Ascending aorta (tissue), 2 donors: ENCODE results near the gene ITK. TPM values are rescaled to one million over a fixed set of nuclear protein-coding genes. Genes with fewer than 3 reads are reported as not detected.

Source experiments
- DNase-seq, 2 donors: peaks; one replicate each; pipeline ENCODE4 v3.0.0-alpha.2; 2019; ENCODE audit warnings: low spot score in 2 of 2
- H3K27ac ChIP-seq, 2 donors: fragments of 200-600 bp; sonication (generic); one replicate each; pipeline ENCODE4 v1.5.1; 2016 to 2017; ENCODE audit warnings: mild to moderate bottlenecking in 1 of 2
- H3K27me3 ChIP-seq: fragments of 200-600 bp; sonication (generic); one replicate; pipeline ENCODE4 v1.5.1; 2017
- H3K36me3 ChIP-seq, 2 donors: fragments of 200-600 bp; sonication (generic); one replicate each; pipeline ENCODE4 v1.5.1; 2016
- H3K4me1 ChIP-seq, 2 donors: fragments of 200-600 bp; sonication (generic); one replicate each; pipeline ENCODE4 v1.5.1; 2016 to 2017; ENCODE audit warnings: mild to moderate bottlenecking in 1 of 2
- H3K4me3 ChIP-seq, 2 donors: fragments of 200-600 bp; sonication (generic); one replicate each; pipeline ENCODE4 v1.5.1; 2016 to 2017; ENCODE audit warnings: mild to moderate bottlenecking in 1 of 2
- H3K9me3 ChIP-seq, 2 donors: fragments of 200-600 bp; sonication (generic); one replicate each; pipeline ENCODE4 v1.5.1; 2016
- intact Hi-C: fragments of 100-400 bp; cut with DNase I; formaldehyde crosslinking; loops from one replicate; pipeline ENCODE4 v1.15.1; 2023
- total RNA-seq: library from RNA; depleted of rRNA; stranded (reverse); fragments of >200 nt; gene quantifications from one replicate; pipeline ENCODE4 v1.1.0, GENCODE V29; 2016
- TF ChIP-seq, protein P1 (sequence below), 3 experiments: fragments of 200-600 bp in 2 of 3; fragments of 450-650 bp in 1 of 3; sonication (generic) in 2 of 3; IDR thresholded peaks; one replicate each; pipeline ENCODE4 v1.5.1; 2016 to 2019; ENCODE audit warnings: antibody characterized with exemption in 3 of 3, mild to moderate bottlenecking in 1 of 3, moderate library complexity in 1 of 3

ITK gene
- total RNA-seq, 1 donor from 2014 or later = 0.43 TPM

DNA sequence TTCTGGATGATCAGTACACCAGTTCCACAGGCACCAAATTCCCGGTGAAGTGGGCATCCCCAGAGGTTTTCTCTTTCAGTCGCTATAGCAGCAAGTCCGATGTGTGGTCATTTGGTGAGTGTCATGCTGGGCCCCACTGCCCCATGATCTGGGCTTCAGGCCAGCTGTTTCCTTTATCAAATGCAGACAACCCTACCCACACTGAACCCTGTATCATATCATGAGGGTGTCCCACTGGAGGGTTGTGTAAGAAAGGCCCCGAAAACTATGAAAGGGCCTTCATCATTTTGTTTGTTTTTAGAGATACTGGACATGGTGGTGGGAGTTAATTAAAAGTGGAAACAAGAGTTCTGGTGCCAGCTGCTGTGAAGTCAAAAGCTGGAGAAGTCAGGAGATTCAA lies 65.2 kb downstream of the ITK start:
- Histone ChIP-seq H3K27me3 (no peaks in the 10 kb centered on the region), H3K27ac (no peak overlapping the region), H3K4me3 (no peak overlapping the region), H3K4me1 (no peaks in the 10 kb centered on the region), H3K36me3 (no peaks in the 10 kb centered on the region), H3K9me3 (no peaks in the 10 kb centered on the region)
- TF ChIP-seq, protein P1, sequence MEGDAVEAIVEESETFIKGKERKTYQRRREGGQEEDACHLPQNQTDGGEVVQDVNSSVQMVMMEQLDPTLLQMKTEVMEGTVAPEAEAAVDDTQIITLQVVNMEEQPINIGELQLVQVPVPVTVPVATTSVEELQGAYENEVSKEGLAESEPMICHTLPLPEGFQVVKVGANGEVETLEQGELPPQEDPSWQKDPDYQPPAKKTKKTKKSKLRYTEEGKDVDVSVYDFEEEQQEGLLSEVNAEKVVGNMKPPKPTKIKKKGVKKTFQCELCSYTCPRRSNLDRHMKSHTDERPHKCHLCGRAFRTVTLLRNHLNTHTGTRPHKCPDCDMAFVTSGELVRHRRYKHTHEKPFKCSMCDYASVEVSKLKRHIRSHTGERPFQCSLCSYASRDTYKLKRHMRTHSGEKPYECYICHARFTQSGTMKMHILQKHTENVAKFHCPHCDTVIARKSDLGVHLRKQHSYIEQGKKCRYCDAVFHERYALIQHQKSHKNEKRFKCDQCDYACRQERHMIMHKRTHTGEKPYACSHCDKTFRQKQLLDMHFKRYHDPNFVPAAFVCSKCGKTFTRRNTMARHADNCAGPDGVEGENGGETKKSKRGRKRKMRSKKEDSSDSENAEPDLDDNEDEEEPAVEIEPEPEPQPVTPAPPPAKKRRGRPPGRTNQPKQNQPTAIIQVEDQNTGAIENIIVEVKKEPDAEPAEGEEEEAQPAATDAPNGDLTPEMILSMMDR (IDR thresholded peaks at IDR 0.05) = no peak
- no peak for DNase-seq
- intact Hi-C loops = no loop called here

DNA sequence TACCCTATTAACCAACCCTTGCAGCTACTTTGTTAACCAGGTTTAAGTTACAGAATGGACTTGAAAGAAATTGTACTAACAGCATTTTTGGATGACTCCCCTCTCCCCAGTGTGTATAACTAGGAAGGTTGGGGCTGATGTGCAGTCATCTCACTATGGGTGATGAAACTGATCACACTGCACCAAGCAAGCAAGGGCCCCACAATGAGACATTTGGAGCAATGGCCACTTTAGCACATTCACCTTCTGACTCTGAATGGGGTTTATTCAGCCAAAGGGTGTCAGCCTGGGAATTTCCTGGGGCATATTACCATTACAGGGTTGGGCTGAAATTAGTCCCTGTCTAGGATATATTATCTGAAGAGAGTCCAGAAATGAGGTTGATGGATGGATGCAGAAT lies 66.6 kb downstream of the ITK start:
- Histone ChIP-seq H3K4me3 (no peak overlapping the region), H3K4me1 (no peaks in the 10 kb centered on the region), H3K36me3 (no peaks in the 10 kb centered on the region), H3K27me3 (no peaks in the 10 kb centered on the region), H3K9me3 (no peaks in the 10 kb centered on the region), H3K27ac (no peak overlapping the region)
- intact Hi-C loops = no loop called here
- TF ChIP-seq, protein P1 (IDR thresholded peaks at IDR 0.05) = no peak
- no peak for DNase-seq

DNA sequence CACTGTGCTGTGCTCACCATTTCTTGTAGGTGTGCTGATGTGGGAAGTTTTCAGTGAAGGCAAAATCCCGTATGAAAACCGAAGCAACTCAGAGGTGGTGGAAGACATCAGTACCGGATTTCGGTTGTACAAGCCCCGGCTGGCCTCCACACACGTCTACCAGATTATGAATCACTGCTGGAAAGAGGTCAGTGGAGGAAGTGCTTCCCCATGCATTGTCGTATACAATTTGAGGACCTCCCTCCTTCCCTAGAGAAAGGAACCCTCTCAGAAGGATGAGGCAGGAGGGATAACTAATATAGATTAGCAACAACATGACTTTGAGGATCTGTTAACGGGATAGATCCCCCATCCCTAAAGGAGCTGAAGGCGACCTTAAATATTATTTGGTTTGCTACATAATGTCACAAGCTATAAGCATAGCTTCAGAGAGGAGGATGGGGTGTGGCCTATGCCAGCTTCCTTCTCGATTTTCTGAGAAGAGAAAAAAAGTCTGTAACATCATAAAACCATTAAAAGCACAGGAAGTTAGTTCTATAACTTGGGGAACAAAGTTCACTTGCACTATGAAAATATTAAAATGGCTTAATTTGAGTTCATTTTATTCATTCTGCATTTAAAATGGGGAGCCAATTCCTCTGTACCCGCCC lies 68.3 kb downstream of the ITK start:
- TF ChIP-seq, protein P1 (IDR thresholded peaks at IDR 0.05) = no peak
- intact Hi-C loops = no loop called here

DNA sequence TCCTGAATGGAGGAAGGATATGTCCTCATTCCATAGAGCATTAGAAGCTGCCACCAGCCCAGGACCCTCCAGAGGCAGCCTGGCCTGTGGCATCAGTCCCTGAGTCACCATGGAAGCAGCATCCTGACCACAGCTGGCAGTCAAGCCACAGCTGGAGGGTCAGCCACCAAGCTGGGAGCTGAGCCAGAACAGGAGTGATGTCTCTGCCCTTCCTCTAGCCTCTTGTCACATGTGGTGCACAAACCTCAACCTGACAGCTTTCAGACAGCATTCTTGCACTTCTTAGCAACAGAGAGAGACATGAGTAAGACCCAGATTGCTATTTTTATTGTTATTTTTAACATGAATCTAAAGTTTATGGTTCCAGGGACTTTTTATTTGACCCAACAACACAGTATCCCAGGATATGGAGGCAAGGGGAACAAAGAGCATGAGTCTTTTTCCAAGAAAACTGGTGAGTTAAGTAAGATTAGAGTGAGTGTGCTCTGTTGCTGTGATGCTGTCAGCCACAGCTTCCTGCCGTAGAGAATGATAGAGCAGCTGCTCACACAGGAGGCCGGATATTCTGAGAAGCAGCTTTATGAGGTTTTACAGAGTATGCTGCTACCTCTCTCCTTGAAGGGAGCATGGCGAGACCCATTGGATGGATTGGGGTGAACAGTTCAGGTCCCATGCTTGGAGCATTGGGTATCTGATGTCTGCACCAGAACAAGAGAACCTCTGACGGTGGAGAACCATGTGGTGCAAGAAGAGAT lies 72.2 kb downstream of the ITK start:
- intact Hi-C loops = loop anchor here (5.0 kb wide), 1 partner anchor 59 kb away; no protein-coding TSS in a partner anchor
- no peak for DNase-seq

More for the DNA sequence above, 68.3 kb downstream of the ITK start:
- Histone ChIP-seq H3K4me3 (no peak overlapping the region), H3K27me3 (no peaks in the 10 kb centered on the region), H3K36me3 (no peaks in the 10 kb centered on the region), H3K9me3 (no peaks in the 10 kb centered on the region), H3K4me1 (no peaks in the 10 kb centered on the region), H3K27ac (no peak overlapping the region)
- DNase-seq = no peak

DNA sequence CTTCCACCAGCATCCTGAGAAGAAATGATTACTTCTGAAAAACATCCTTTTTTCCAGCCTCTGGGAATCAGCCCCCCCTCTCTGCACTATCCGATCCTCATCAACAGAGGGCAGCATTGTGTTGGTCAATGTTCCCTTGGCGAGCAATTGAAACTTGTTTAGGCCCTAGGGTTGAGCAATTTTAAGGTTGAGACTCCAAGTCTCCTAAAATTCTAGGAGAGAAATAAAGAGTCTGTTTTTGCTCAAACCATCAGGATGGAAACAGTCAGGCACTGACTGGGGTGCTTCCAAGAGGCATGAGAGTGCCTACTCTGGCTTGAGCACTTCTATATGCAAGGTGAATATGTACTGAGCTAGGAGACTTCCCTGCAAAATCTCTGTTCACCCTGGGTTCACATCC lies 72.9 kb downstream of the ITK start:
- Histone ChIP-seq H3K27ac (no peak overlapping the region), H3K27me3 (no peaks in the 10 kb centered on the region), H3K4me1 (no peaks in the 10 kb centered on the region), H3K9me3 (no peaks in the 10 kb centered on the region), H3K4me3 (no peak overlapping the region), H3K36me3 (no peaks in the 10 kb centered on the region)
- intact Hi-C loops = loop anchor here (5.0 kb wide), 1 partner anchor 59 kb away; no protein-coding TSS in a partner anchor
- no peak for DNase-seq
- TF ChIP-seq, protein P1 (IDR thresholded peaks at IDR 0.05) = peak; percentile 65 to 89 (median 81)

More for the DNA sequence above, 72.2 kb downstream of the ITK start:
- H3K27ac ChIP-seq = no peak overlapping the region
- no peak overlapping the region for H3K4me3 ChIP-seq
- TF ChIP-seq, protein P1 (IDR thresholded peaks at IDR 0.05) = no peak
- no peaks in the 10 kb centered on the region for H3K27me3 ChIP-seq
- H3K9me3 ChIP-seq = no peaks in the 10 kb centered on the region
- H3K4me1 ChIP-seq = no peaks in the 10 kb centered on the region
- H3K36me3 ChIP-seq = no peaks in the 10 kb centered on the region
